Stimulated activated CD8-positive, alpha-beta memory T cell treated with anti-CD3 and anti-CD28 coated beads, Interleukin-7, amount 100 ng/mL, for 1 hour (primary cell): ENCODE measurements around the gene ASF1B.

Source experiments
- DNase-seq, 2 donors: peaks; one replicate each; pipeline ENCODE4 v3.0.0-alpha.2; 2020; ENCODE audit warnings: low read depth in 2 of 2

Gene ASF1B

GRCh38 chr19:14111486-14111885 lies 24.9 kb downstream of the ASF1B start:
- DNase-seq: no peak

- DNase-seq: no peak
Observed at GRCh38 chr19:14110650-14111049, 25.7 kb downstream of the ASF1B start.

GRCh38 chr19:14107581-14108461 lies 28.6 kb downstream of the ASF1B start:
- no peak for DNase-seq

GRCh38 chr19:14106840-14107239 lies 29.5 kb downstream of the ASF1B start:
- no peak for DNase-seq

- DNase-seq: no peak
Observed at GRCh38 chr19:14105680-14106079, 30.7 kb downstream of the ASF1B start.

GRCh38 chr19:14103310-14103709 lies 33.1 kb downstream of the ASF1B start:
- no peak for DNase-seq

GRCh38 chr19:14102756-14103155 lies 33.6 kb downstream of the ASF1B start:
- no peak for DNase-seq

GRCh38 chr19:14102102-14102696 lies 34.2 kb downstream of the ASF1B start:
- no peak for DNase-seq

- no peak for DNase-seq
Observed at GRCh38 chr19:14101003-14101545, 35.3 kb downstream of the ASF1B start.

GRCh38 chr19:14097532-14098151 lies 38.7 kb downstream of the ASF1B start:
- no peak for DNase-seq

- no peak for DNase-seq
Observed at GRCh38 chr19:14096272-14096992, 40.0 kb downstream of the ASF1B start.

GRCh38 chr19:14094854-14095253 lies 41.5 kb downstream of the ASF1B start:
- DNase-seq: no peak

- no peak for DNase-seq
Observed at GRCh38 chr19:14093117-14093823, 43.1 kb downstream of the ASF1B start.

GRCh38 chr19:14091813-14092462 lies 44.5 kb downstream of the ASF1B start:
- no peak for DNase-seq

- no peak for DNase-seq
Observed at GRCh38 chr19:14091081-14091812, 45.1 kb downstream of the ASF1B start.

GRCh38 chr19:14090509-14091080 lies 45.8 kb downstream of the ASF1B start, which contains the start of gene SAMD1:
TSS of gene SAMD1 (minus strand) at chr19:14090751.
- peak; percentile 73 to 75 for DNase-seq

GRCh38 chr19:14089662-14090508 lies 46.5 kb downstream of the ASF1B start:
- no peak for DNase-seq

- DNase-seq: no peak
Observed at GRCh38 chr19:14089412-14089661, 47.1 kb downstream of the ASF1B start.
